Duodenal mucosa (tissue), 2 donors: ENCODE data around the gene RAB31.
A peak's percentile ranks its signal among the peaks of the same experiment; 100 is the strongest.
"Not testable (repeated sequence)": the region's sequence is repeated elsewhere in the genome, so short reads cannot be mapped to it uniquely, and the experiment has no call there.

ENCODE experiments used
- H3K27ac ChIP-seq: one replicate; pipeline ENCODE4 v1.7.0; 2013; ENCODE audit warnings: low read depth, low read length
- H3K27me3 ChIP-seq, 2 donors: one replicate each; pipeline ENCODE4 v1.7.0; 2013; ENCODE audit warnings: low read length in 2 of 2, control low read depth in 1 of 2; ENCODE audit not compliant: insufficient read depth in 2 of 2, control insufficient read depth in 1 of 2
- H3K36me3 ChIP-seq, 2 donors: one replicate each; pipeline ENCODE4 v1.7.0; 2013; ENCODE audit warnings: low read length in 2 of 2, control low read depth in 1 of 2; ENCODE audit not compliant: insufficient read depth in 2 of 2, control insufficient read depth in 1 of 2
- H3K4me1 ChIP-seq, 2 donors: one replicate each; pipeline ENCODE4 v1.7.0; 2013; ENCODE audit warnings: low read length in 2 of 2, control low read depth in 1 of 2; ENCODE audit not compliant: insufficient read depth in 2 of 2, control insufficient read depth in 1 of 2
- H3K4me3 ChIP-seq, 2 donors: one replicate each; pipeline ENCODE4 v1.7.0; 2013; ENCODE audit warnings: low read length in 2 of 2, low read depth in 1 of 2
- H3K9ac ChIP-seq, 2 donors: one replicate each; pipeline ENCODE4 v1.7.0; 2013; ENCODE audit warnings: low read length in 2 of 2, low read depth in 1 of 2
- H3K9me3 ChIP-seq, 2 donors: one replicate each; pipeline ENCODE4 v1.7.0; 2013; ENCODE audit warnings: low read length in 2 of 2, control low read depth in 1 of 2; ENCODE audit not compliant: control insufficient read depth in 1 of 2

RAB31 gene

GRCh38 chr18:9766740-9767139 is 58.6 kb downstream of the RAB31 start:
- Histone ChIP-seq H3K36me3 (no peaks in the 10 kb centered on the region), H3K9ac (no peak overlapping the region), H3K4me1 (peaks cover 6 to 7% of the 10 kb centered on the region in 2 donors), H3K4me3 (no peak overlapping the region), H3K9me3 (no peaks in the 10 kb centered on the region), H3K27ac (no peak overlapping the region), H3K27me3 (no peaks in the 10 kb centered on the region)

- not testable (repeated sequence) for H3K27me3 ChIP-seq, H3K4me3 ChIP-seq, H3K9ac ChIP-seq, H3K27ac ChIP-seq, H3K9me3 ChIP-seq, H3K4me1 ChIP-seq, H3K36me3 ChIP-seq
These were observed 60.1 kb downstream of the RAB31 start for GRCh38 chr18:9768071-9768691.

GRCh38 chr18:9770111-9770510 is 62.0 kb downstream of the RAB31 start:
- H3K9me3 ChIP-seq, H3K27ac ChIP-seq: not testable (repeated sequence)

GRCh38 chr18:9771261-9771976 is 63.3 kb downstream of the RAB31 start:
- H3K4me1 ChIP-seq = peaks cover 0 to 9% of the 10 kb centered on the region in 2 donors
- H3K4me3 ChIP-seq = no peak overlapping the region
- H3K27me3 ChIP-seq = no peaks in the 10 kb centered on the region
- no peaks in the 10 kb centered on the region for H3K36me3 ChIP-seq
- no peak overlapping the region for H3K27ac ChIP-seq
- H3K9ac ChIP-seq = no peak overlapping the region
- H3K9me3 ChIP-seq = no peaks in the 10 kb centered on the region

More at GRCh38 chr18:9770111-9770510, 62.0 kb downstream of the RAB31 start:
- H3K4me1 ChIP-seq, H3K36me3 ChIP-seq, H3K27me3 ChIP-seq, H3K9ac ChIP-seq, H3K4me3 ChIP-seq: not testable (repeated sequence)

GRCh38 chr18:9771977-9772660 is 64.0 kb downstream of the RAB31 start:
- H3K27ac ChIP-seq = no peak overlapping the region
- no peaks in the 10 kb centered on the region for H3K9me3 ChIP-seq
- H3K9ac ChIP-seq = no peak overlapping the region
- no peak overlapping the region for H3K4me3 ChIP-seq
- H3K27me3 ChIP-seq = no peaks in the 10 kb centered on the region
- H3K36me3 ChIP-seq = no peaks in the 10 kb centered on the region
- peaks cover 0 to 9% of the 10 kb centered on the region in 2 donors for H3K4me1 ChIP-seq

- Histone ChIP-seq H3K36me3 (no peaks in the 10 kb centered on the region), H3K9ac (no peak overlapping the region), H3K27ac (no peak overlapping the region), H3K4me3 (no peak overlapping the region), H3K9me3 (no peaks in the 10 kb centered on the region), H3K27me3 (no peaks in the 10 kb centered on the region), H3K4me1 (peaks cover 0 to 9% of the 10 kb centered on the region in 2 donors)
These were observed 65.0 kb downstream of the RAB31 start for GRCh38 chr18:9772847-9773677.

- Histone ChIP-seq H3K9ac (no peak overlapping the region), H3K27me3 (no peaks in the 10 kb centered on the region), H3K36me3 (no peaks in the 10 kb centered on the region), H3K27ac (no peak overlapping the region), H3K4me3 (no peak overlapping the region), H3K4me1 (peaks cover 0 to 9% of the 10 kb centered on the region in 2 donors), H3K9me3 (no peaks in the 10 kb centered on the region)
These were observed 66.0 kb downstream of the RAB31 start for GRCh38 chr18:9774150-9774549.

GRCh38 chr18:9775178-9775577 is 67.1 kb downstream of the RAB31 start:
- no peaks in the 10 kb centered on the region for H3K9me3 ChIP-seq
- no peak overlapping the region for H3K4me3 ChIP-seq
- peaks cover 3 to 12% of the 10 kb centered on the region in 2 donors for H3K4me1 ChIP-seq
- H3K27me3 ChIP-seq = no peaks in the 10 kb centered on the region
- H3K36me3 ChIP-seq = no peaks in the 10 kb centered on the region
- peak overlapping the region; percentile 1 for H3K27ac ChIP-seq
- no peak overlapping the region for H3K9ac ChIP-seq

- H3K4me1 ChIP-seq = peaks cover 3 to 15% of the 10 kb centered on the region in 2 donors
- H3K36me3 ChIP-seq = no peaks in the 10 kb centered on the region
- H3K4me3 ChIP-seq = no peak overlapping the region
These were observed 71.5 kb downstream of the RAB31 start for GRCh38 chr18:9779630-9780029.

More at GRCh38 chr18:9779630-9780029, 71.5 kb downstream of the RAB31 start:
- Histone ChIP-seq H3K27me3 (no peaks in the 10 kb centered on the region), H3K27ac (no peak overlapping the region), H3K9me3 (no peaks in the 10 kb centered on the region), H3K9ac (no peak overlapping the region)
